ENCODE data around the gene TECPR2. TPM values are rescaled to one million over a fixed set of nuclear protein-coding genes. Genes with fewer than 3 reads are reported as not detected.

The TECPR2 gene
- total RNA-seq, 1 donor from 2014 or later, result 21.4 TPM

GRCh38 chr14:102498678-102499265 is 136.0 kb downstream of the TECPR2 start:
- peaks cover 14% of the 10 kb centered on the region for H3K4me1 ChIP-seq
- H3K9me3 ChIP-seq, result no peaks in the 10 kb centered on the region
- intact Hi-C loops (cut with DNase I), result no loop called here
- peaks cover 9% of the 10 kb centered on the region for H3K36me3 ChIP-seq
- DNase-seq (no peak), ATAC-seq (no peak)
- no peak overlapping the region for H3K27ac ChIP-seq
- no peaks in the 10 kb centered on the region for H3K27me3 ChIP-seq
- TF ChIP-seq, protein P1, sequence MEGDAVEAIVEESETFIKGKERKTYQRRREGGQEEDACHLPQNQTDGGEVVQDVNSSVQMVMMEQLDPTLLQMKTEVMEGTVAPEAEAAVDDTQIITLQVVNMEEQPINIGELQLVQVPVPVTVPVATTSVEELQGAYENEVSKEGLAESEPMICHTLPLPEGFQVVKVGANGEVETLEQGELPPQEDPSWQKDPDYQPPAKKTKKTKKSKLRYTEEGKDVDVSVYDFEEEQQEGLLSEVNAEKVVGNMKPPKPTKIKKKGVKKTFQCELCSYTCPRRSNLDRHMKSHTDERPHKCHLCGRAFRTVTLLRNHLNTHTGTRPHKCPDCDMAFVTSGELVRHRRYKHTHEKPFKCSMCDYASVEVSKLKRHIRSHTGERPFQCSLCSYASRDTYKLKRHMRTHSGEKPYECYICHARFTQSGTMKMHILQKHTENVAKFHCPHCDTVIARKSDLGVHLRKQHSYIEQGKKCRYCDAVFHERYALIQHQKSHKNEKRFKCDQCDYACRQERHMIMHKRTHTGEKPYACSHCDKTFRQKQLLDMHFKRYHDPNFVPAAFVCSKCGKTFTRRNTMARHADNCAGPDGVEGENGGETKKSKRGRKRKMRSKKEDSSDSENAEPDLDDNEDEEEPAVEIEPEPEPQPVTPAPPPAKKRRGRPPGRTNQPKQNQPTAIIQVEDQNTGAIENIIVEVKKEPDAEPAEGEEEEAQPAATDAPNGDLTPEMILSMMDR (IDR thresholded peaks at IDR 0.05), result no peak
- H3K4me3 ChIP-seq, result no peak overlapping the region

- Histone ChIP-seq H3K4me3 (no peak overlapping the region), H3K9me3 (no peaks in the 10 kb centered on the region), H3K27me3 (no peaks in the 10 kb centered on the region), H3K27ac (peak overlapping the region; percentile 75), H3K36me3 (peaks cover 9% of the 10 kb centered on the region), H3K4me1 (peaks cover 14% of the 10 kb centered on the region)
- DNase-seq (peak; percentile 64), ATAC-seq (no peak)
- TF ChIP-seq, protein P1 (IDR thresholded peaks at IDR 0.05), result no peak
- intact Hi-C loops (cut with DNase I), result no loop called here
These were observed 136.8 kb downstream of the TECPR2 start for GRCh38 chr14:102499401-102500157.

DNA sequence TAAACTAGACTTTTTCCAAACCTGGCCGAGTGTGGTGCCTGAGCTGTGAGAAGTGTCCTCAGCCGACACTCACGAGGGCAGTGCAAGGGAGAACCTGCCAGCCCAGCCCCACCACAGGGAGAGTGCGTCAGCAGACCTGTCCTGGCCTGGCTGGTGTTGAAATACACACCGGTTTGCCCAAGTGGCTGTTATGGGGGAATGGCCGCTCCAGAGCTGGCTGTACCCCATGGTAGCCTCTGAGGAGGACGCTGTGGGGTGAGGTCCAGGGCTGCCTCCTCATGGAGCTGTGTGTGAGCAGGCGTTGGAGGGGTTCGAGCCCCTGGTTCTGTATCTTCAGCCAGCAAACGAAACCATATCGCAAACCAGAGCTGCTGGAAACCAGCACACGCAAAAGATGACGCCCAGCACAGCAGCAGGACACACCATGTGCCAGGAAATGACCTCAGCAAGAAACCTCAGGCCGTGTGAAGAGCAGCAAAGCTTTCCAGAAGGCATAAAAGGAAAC is 137.5 kb downstream of the TECPR2 start:
- H3K9me3 ChIP-seq, result no peaks in the 10 kb centered on the region
- no peaks in the 10 kb centered on the region for H3K27me3 ChIP-seq
- peak overlapping the region; percentile 75 for H3K27ac ChIP-seq
- intact Hi-C loops (cut with DNase I), result no loop called here
- peak; percentile 82 for ATAC-seq
- H3K36me3 ChIP-seq, result peaks cover 9% of the 10 kb centered on the region
- peaks cover 14% of the 10 kb centered on the region for H3K4me1 ChIP-seq
- peak; percentile 89 for DNase-seq
- H3K4me3 ChIP-seq, result no peak overlapping the region
- TF ChIP-seq, protein P1 (IDR thresholded peaks at IDR 0.05), result no peak

- intact Hi-C loops (cut with DNase I), result no loop called here
- no peaks in the 10 kb centered on the region for H3K27me3 ChIP-seq
- DNase-seq (no peak), ATAC-seq (no peak)
- peak overlapping the region; percentile 75 for H3K27ac ChIP-seq
- H3K36me3 ChIP-seq, result peaks cover 9% of the 10 kb centered on the region
- no peaks in the 10 kb centered on the region for H3K9me3 ChIP-seq
- H3K4me1 ChIP-seq, result peaks cover 14% of the 10 kb centered on the region
- no peak overlapping the region for H3K4me3 ChIP-seq
- TF ChIP-seq, protein P1 (IDR thresholded peaks at IDR 0.05), result no peak
These were observed 138.0 kb downstream of the TECPR2 start for GRCh38 chr14:102500713-102501112.

- H3K36me3 ChIP-seq, result peaks cover 9% of the 10 kb centered on the region
- ATAC-seq (no peak), DNase-seq (no peak)
- peaks cover 14% of the 10 kb centered on the region for H3K4me1 ChIP-seq
- no peak overlapping the region for H3K27ac ChIP-seq
- intact Hi-C loops (cut with DNase I), result no loop called here
- H3K9me3 ChIP-seq, result no peaks in the 10 kb centered on the region
- no peak overlapping the region for H3K4me3 ChIP-seq
- no peaks in the 10 kb centered on the region for H3K27me3 ChIP-seq
- TF ChIP-seq, protein P1 (IDR thresholded peaks at IDR 0.05), result no peak
These were observed 139.1 kb downstream of the TECPR2 start for GRCh38 chr14:102501751-102502315.

Data from upper lobe of right lung (tissue), 1 donor.